ENCODE results near the gene GPR35.

GRCh38 chr2:240578110-240578450 is 47.2 kb upstream of the GPR35 start:
- TF ChIP-seq CTCF (conservative IDR thresholded peaks at IDR 0.05; ENCODE audit: low read depth, low read length) = no peak
- no peak for TF ChIP-seq EZH2 (IDR thresholded peaks at IDR 0.05; ENCODE audit: low read length, unreplicated experiment)
- TF ChIP-seq EZH2phosphoT487 (IDR thresholded peaks at IDR 0.05; ENCODE audit: borderline replicate concordance, low read length) = no peak

Data from PC-3 (cell line).